ENCODE results near the gene KRTAP13-1.

The KRTAP13-1 gene

DNA sequence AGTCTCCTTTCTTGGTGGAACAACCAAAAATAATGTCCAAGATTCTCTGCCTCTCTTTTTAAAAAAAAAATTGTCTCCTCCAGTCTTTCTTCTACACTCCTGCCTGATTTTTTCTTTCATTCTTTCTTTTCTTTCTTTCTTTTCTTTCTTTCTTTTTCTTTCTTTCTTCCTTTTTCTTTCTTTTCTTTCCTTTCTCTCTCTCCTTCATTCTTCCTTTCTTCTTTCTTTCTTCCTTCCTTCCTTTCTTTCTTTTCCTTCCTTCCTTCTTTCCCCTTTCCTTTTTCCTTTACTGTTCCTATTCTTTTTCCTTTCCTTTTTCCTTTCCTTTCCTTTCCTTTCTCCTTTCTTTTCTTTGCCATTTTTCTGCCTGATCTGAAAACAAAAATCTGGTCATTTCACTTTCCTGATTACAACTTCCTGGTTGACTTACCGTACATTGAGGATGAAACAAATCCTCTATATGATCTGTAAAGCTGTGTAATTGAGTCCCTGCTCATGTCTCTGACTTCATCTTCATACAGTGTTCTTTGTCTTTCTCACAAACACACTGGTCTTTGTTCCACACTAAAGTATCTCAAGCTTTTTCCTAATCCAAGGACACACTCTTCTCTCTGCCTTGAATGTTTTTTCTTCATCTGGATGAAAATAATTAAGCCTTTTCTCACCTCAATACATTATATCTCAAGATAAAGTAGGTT is 41.4 kb upstream of the KRTAP13-1 start:
- Histone ChIP-seq H3K9me3 (ENCODE audit: control insufficient read depth, low read length) (no peaks in the 10 kb centered on the region), H3K4me1 (ENCODE audit: control insufficient read depth, insufficient read depth, low read depth, low read length) (no peaks in the 10 kb centered on the region), H3K27me3 (ENCODE audit: control insufficient read depth in 1 of 2, insufficient read depth in 1 of 2, low read length in 2 of 2) (no peaks in the 10 kb centered on the region), H3K4ac (ENCODE audit: low read depth in 1 of 2, low read length in 2 of 2) (no peak overlapping the region), H3K4me3 (ENCODE audit: insufficient read depth in 1 of 2, low read depth in 1 of 2, low read length in 2 of 2) (no peak overlapping the region), H2BK5ac (ENCODE audit: low read depth, low read length, poor library complexity, severe bottlenecking) (no peak overlapping the region), H3K23ac (ENCODE audit: low read length in 2 of 2) (no peak overlapping the region), H3K36me3 (ENCODE audit: control insufficient read depth in 1 of 2, insufficient read depth in 2 of 2, low read depth in 1 of 2, low read length in 2 of 2) (no peaks in the 10 kb centered on the region), H3K79me1 (replicated peaks; ENCODE audit: low read length, poor library complexity, severe bottlenecking) (no peaks in the 10 kb centered on the region), H3K27ac (ENCODE audit: low read length, poor library complexity, severe bottlenecking) (no peak overlapping the region), H4K8ac (ENCODE audit: low read length) (no peak overlapping the region), H2AFZ (ENCODE audit: low read depth, low read length) (no peak overlapping the region), H2BK120ac (ENCODE audit: low read depth, low read length) (no peak overlapping the region), H3K14ac (ENCODE audit: low read length in 2 of 2) (no peak overlapping the region), H2AK5ac (ENCODE audit: low read length, severe bottlenecking) (no peak overlapping the region), H4K91ac (ENCODE audit: low read length) (no peak overlapping the region), H3K4me2 (ENCODE audit: low read length, poor library complexity, severe bottlenecking) (no peak overlapping the region), H2BK12ac (ENCODE audit: low read length in 2 of 2) (no peak overlapping the region), H3K18ac (ENCODE audit: low read depth in 1 of 2, low read length in 2 of 2) (no peak overlapping the region), H2BK15ac (ENCODE audit: low read depth, poor library complexity, severe bottlenecking) (no peak overlapping the region), H3K9ac (ENCODE audit: low read length) (no peak overlapping the region)
- 59% methylated on average over 1 of the region's 1 CpG for WGBS
- no peak for DNase-seq

DNA sequence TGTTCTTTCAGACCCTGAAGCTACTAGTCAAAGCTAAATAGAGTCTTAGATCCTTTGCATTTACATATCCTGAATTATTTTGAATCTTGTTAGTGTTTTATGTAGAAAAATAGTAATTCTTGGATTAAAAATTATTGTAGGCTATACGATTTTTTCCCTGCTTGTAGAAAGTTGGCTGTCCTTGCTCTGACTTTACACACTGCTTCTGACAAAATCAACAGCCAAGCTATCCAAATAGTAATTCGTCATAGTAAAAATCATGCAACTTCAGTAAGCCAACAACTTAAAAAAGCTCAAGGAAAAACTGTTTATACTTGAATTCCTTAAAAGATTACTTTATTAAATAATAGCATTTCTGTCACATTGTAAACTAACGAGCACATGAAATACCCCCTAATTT is 39.9 kb upstream of the KRTAP13-1 start:
- no peak overlapping the region for H4K8ac ChIP-seq (ENCODE audit: low read length)
- H3K4me2 ChIP-seq (ENCODE audit: low read length, poor library complexity, severe bottlenecking): no peak overlapping the region
- no peaks in the 10 kb centered on the region for H3K4me1 ChIP-seq (ENCODE audit: control insufficient read depth, insufficient read depth, low read depth, low read length)
- no peaks in the 10 kb centered on the region for H3K36me3 ChIP-seq (ENCODE audit: control insufficient read depth in 1 of 2, insufficient read depth in 2 of 2, low read depth in 1 of 2, low read length in 2 of 2)
- no peaks in the 10 kb centered on the region for H3K27me3 ChIP-seq (ENCODE audit: control insufficient read depth in 1 of 2, insufficient read depth in 1 of 2, low read length in 2 of 2)
- no peak overlapping the region for H3K14ac ChIP-seq (ENCODE audit: low read length in 2 of 2)
- H2BK12ac ChIP-seq (ENCODE audit: low read length in 2 of 2): no peak overlapping the region
- no peak overlapping the region for H2BK15ac ChIP-seq (ENCODE audit: low read depth, poor library complexity, severe bottlenecking)
- H4K91ac ChIP-seq (ENCODE audit: low read length): no peak overlapping the region
- no peak overlapping the region for H2AK5ac ChIP-seq (ENCODE audit: low read length, severe bottlenecking)
- 33% methylated on average over 1 of the region's 3 CpGs for WGBS
- no peak overlapping the region for H2AFZ ChIP-seq (ENCODE audit: low read depth, low read length)
- no peaks in the 10 kb centered on the region for H3K9me3 ChIP-seq (ENCODE audit: control insufficient read depth, low read length)
- no peak overlapping the region for H3K4me3 ChIP-seq (ENCODE audit: insufficient read depth in 1 of 2, low read depth in 1 of 2, low read length in 2 of 2)
- H2BK5ac ChIP-seq (ENCODE audit: low read depth, low read length, poor library complexity, severe bottlenecking): no peak overlapping the region
- H3K23ac ChIP-seq (ENCODE audit: low read length in 2 of 2): no peak overlapping the region
- no peak overlapping the region for H3K18ac ChIP-seq (ENCODE audit: low read depth in 1 of 2, low read length in 2 of 2)
- H3K27ac ChIP-seq (ENCODE audit: low read length, poor library complexity, severe bottlenecking): no peak overlapping the region
- no peak overlapping the region for H3K9ac ChIP-seq (ENCODE audit: low read length)
- no peak overlapping the region for H2BK120ac ChIP-seq (ENCODE audit: low read depth, low read length)
- no peaks in the 10 kb centered on the region for H3K79me1 ChIP-seq (replicated peaks; ENCODE audit: low read length, poor library complexity, severe bottlenecking)
- no peak overlapping the region for H3K4ac ChIP-seq (ENCODE audit: low read depth in 1 of 2, low read length in 2 of 2)
- no peak for DNase-seq

DNA sequence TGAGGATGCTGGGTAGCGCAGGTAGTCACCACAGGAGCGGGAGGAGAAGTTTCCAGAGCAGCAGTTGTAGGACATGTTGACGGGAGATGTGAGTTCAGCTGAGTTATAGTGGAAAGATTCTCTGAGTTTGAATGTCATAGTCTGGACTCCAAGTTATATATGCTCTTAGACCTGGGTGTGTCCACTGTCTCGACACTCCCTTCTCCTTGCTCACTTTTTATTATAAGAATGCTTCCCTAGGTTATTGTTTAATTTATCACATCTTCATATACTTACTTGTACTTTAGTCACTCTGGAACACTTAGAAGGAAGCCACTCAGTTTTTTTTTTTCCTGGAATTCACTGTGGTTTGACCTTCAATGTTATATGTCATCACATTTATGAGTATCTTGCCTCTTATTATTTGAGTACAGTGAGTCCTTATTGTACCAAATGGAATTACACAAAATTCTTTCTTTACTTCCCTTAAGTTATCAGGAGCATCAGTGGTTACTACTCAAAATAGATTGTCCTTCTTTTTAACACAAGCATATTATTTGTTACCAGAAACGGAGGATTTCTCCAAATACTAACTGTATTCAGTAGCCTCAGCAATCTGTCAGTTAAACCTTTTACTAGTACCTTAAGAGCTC is 23.6 kb upstream of the KRTAP13-1 start, which contains the start of gene KRTAP13-2:
Gene KRTAP13-2, minus strand, starts transcription at position 133 of the 632 bp plus-strand sequence. Its CDS starts 58 bp downstream, at position 75.
- H3K79me1 ChIP-seq (replicated peaks; ENCODE audit: low read length, poor library complexity, severe bottlenecking): no peaks in the 10 kb centered on the region
- no peak within 1 kb of the TSS for H3K23ac ChIP-seq (ENCODE audit: low read length in 2 of 2)
- no peaks in the 10 kb centered on the region for H3K9me3 ChIP-seq (ENCODE audit: control insufficient read depth, low read length)
- H2BK15ac ChIP-seq (ENCODE audit: low read depth, poor library complexity, severe bottlenecking): no peak within 1 kb of the TSS
- no peaks in the 10 kb centered on the region for H3K4me1 ChIP-seq (ENCODE audit: control insufficient read depth, insufficient read depth, low read depth, low read length)
- no peak within 1 kb of the TSS for H3K27ac ChIP-seq (ENCODE audit: low read length, poor library complexity, severe bottlenecking)
- H2AFZ ChIP-seq (ENCODE audit: low read depth, low read length): no peak within 1 kb of the TSS
- no peak within 1 kb of the TSS for H2BK12ac ChIP-seq (ENCODE audit: low read length in 2 of 2)
- no peak for DNase-seq
- H4K91ac ChIP-seq (ENCODE audit: low read length): no peak within 1 kb of the TSS
- H3K4ac ChIP-seq (ENCODE audit: low read depth in 1 of 2, low read length in 2 of 2): no peak within 1 kb of the TSS
- no peaks in the 10 kb centered on the region for H3K36me3 ChIP-seq (ENCODE audit: control insufficient read depth in 1 of 2, insufficient read depth in 2 of 2, low read depth in 1 of 2, low read length in 2 of 2)
- H3K4me2 ChIP-seq (ENCODE audit: low read length, poor library complexity, severe bottlenecking): no peak within 1 kb of the TSS
- H2BK120ac ChIP-seq (ENCODE audit: low read depth, low read length): no peak within 1 kb of the TSS
- 72% methylated on average over 4 of the region's 5 CpGs for WGBS
- no peak within 1 kb of the TSS for H3K18ac ChIP-seq (ENCODE audit: low read depth in 1 of 2, low read length in 2 of 2)
- H3K27me3 ChIP-seq (ENCODE audit: control insufficient read depth in 1 of 2, insufficient read depth in 1 of 2, low read length in 2 of 2): no peaks in the 10 kb centered on the region
- H3K4me3 ChIP-seq (ENCODE audit: insufficient read depth in 1 of 2, low read depth in 1 of 2, low read length in 2 of 2): no peak within 1 kb of the TSS
- no peak within 1 kb of the TSS for H3K9ac ChIP-seq (ENCODE audit: low read length)
- no peak within 1 kb of the TSS for H2AK5ac ChIP-seq (ENCODE audit: low read length, severe bottlenecking)
- no peak within 1 kb of the TSS for H3K14ac ChIP-seq (ENCODE audit: low read length in 2 of 2)
- H2BK5ac ChIP-seq (ENCODE audit: low read depth, low read length, poor library complexity, severe bottlenecking): no peak within 1 kb of the TSS
- no peak within 1 kb of the TSS for H4K8ac ChIP-seq (ENCODE audit: low read length)

DNA sequence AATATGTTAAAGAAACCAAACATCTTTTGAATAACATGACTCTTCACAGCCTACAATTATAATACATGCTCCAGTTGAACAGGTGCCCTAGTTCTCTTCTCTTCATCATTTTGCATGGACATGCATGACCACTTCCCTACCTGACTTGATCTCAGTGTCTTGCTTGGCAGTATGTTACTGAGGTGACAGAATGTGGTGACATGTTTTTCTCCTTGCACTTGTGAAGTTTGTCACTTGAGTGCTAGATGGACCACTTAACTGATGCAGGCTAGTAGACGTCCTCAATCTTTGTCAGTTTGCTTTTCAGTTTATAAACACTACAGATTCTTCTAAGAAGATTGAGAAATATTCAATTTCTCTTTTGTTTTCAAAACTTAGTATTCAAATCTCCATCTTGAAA is 13.6 kb upstream of the KRTAP13-1 start:
- H3K9me3 ChIP-seq (ENCODE audit: control insufficient read depth, low read length): no peaks in the 10 kb centered on the region
- H3K23ac ChIP-seq (ENCODE audit: low read length in 2 of 2): no peak overlapping the region
- no peak overlapping the region for H4K91ac ChIP-seq (ENCODE audit: low read length)
- H3K27me3 ChIP-seq (ENCODE audit: control insufficient read depth in 1 of 2, insufficient read depth in 1 of 2, low read length in 2 of 2): no peaks in the 10 kb centered on the region
- H2AK5ac ChIP-seq (ENCODE audit: low read length, severe bottlenecking): no peak overlapping the region
- DNase-seq: no peak
- H4K8ac ChIP-seq (ENCODE audit: low read length): no peak overlapping the region
- H2BK5ac ChIP-seq (ENCODE audit: low read depth, low read length, poor library complexity, severe bottlenecking): no peak overlapping the region
- no peak overlapping the region for H3K14ac ChIP-seq (ENCODE audit: low read length in 2 of 2)
- no peak overlapping the region for H2BK15ac ChIP-seq (ENCODE audit: low read depth, poor library complexity, severe bottlenecking)
- no peak overlapping the region for H3K18ac ChIP-seq (ENCODE audit: low read depth in 1 of 2, low read length in 2 of 2)
- no peak overlapping the region for H3K9ac ChIP-seq (ENCODE audit: low read length)
- H3K27ac ChIP-seq (ENCODE audit: low read length, poor library complexity, severe bottlenecking): no peak overlapping the region
- H3K4ac ChIP-seq (ENCODE audit: low read depth in 1 of 2, low read length in 2 of 2): no peak overlapping the region
- no peak overlapping the region for H2BK12ac ChIP-seq (ENCODE audit: low read length in 2 of 2)
- no CpG with 5 or more reads among the region's 1 CpG for WGBS
- no peaks in the 10 kb centered on the region for H3K4me1 ChIP-seq (ENCODE audit: control insufficient read depth, insufficient read depth, low read depth, low read length)
- no peak overlapping the region for H3K4me2 ChIP-seq (ENCODE audit: low read length, poor library complexity, severe bottlenecking)
- H3K36me3 ChIP-seq (ENCODE audit: control insufficient read depth in 1 of 2, insufficient read depth in 2 of 2, low read depth in 1 of 2, low read length in 2 of 2): no peaks in the 10 kb centered on the region
- H2AFZ ChIP-seq (ENCODE audit: low read depth, low read length): no peak overlapping the region
- no peaks in the 10 kb centered on the region for H3K79me1 ChIP-seq (replicated peaks; ENCODE audit: low read length, poor library complexity, severe bottlenecking)
- no peak overlapping the region for H2BK120ac ChIP-seq (ENCODE audit: low read depth, low read length)
- no peak overlapping the region for H3K4me3 ChIP-seq (ENCODE audit: insufficient read depth in 1 of 2, low read depth in 1 of 2, low read length in 2 of 2)
